HepG2 (cell line): ENCODE data around the gene MOGAT3. TPM values are rescaled to one million over a fixed set of nuclear protein-coding genes. Genes with fewer than 3 reads are reported as not detected.

Experiments
- ETV6 ChIP-seq: sonication (generic); formaldehyde crosslinking; conservative IDR thresholded peaks from 2 replicates; pipeline ENCODE4 v1.4.0; 2020; ENCODE audit warnings: missing genetic modification reagents
- FOSL1 ChIP-seq: sonication (generic); formaldehyde crosslinking; IDR thresholded peaks from 2 replicates; pipeline ENCODE4 v1.9.0; 2021; ENCODE audit warnings: missing genetic modification reagents, borderline replicate concordance
- HCFC1 ChIP-seq: fragments of 150-350 bp; IDR thresholded peaks from 2 replicates; pipeline ENCODE4 v1.6.1; 2014; ENCODE audit warnings: low read depth, low read length
- HDAC2 ChIP-seq: sonication (generic); formaldehyde crosslinking; IDR thresholded peaks from 2 replicates; pipeline ENCODE4 v1.4.0; 2020; ENCODE audit warnings: missing genetic modification reagents
- HMGA1 ChIP-seq: sonication (generic); formaldehyde crosslinking; conservative IDR thresholded peaks from 2 replicates; pipeline ENCODE4 v1.4.0; 2020; ENCODE audit warnings: missing genetic modification reagents
- JUN ChIP-seq: sonication (generic); formaldehyde crosslinking; IDR thresholded peaks from 2 replicates; pipeline ENCODE4 v1.4.0; 2020; ENCODE audit warnings: mild to moderate bottlenecking, missing genetic modification reagents
- LBX2 ChIP-seq: sonication (generic); formaldehyde crosslinking; IDR thresholded peaks from 2 replicates; pipeline ENCODE4 v1.5.0; 2020; ENCODE audit warnings: missing genetic modification reagents, mild to moderate bottlenecking, borderline replicate concordance
- MAF1 ChIP-seq: sonication (generic); formaldehyde crosslinking; IDR thresholded peaks from 2 replicates; pipeline ENCODE4 v1.5.0; 2020; ENCODE audit warnings: missing genetic modification reagents, borderline replicate concordance
- NFE2L2 ChIP-seq: fragments of 150-350 bp; IDR thresholded peaks from 2 replicates; pipeline ENCODE4 v1.6.1; 2014; ENCODE audit warnings: low read length
- NKX3-1 ChIP-seq: sonication (generic); formaldehyde crosslinking; IDR thresholded peaks from 2 replicates; pipeline ENCODE4 v1.5.0; 2020; ENCODE audit warnings: missing genetic modification reagents
- NRL ChIP-seq: sonication (generic); formaldehyde crosslinking; IDR thresholded peaks from 2 replicates; pipeline ENCODE4 v1.5.0; 2020; ENCODE audit warnings: missing genetic modification reagents, mild to moderate bottlenecking, moderate library complexity, borderline replicate concordance
- PHF8 ChIP-seq: sonication (generic); formaldehyde crosslinking; IDR thresholded peaks from 2 replicates; pipeline ENCODE4 v1.5.0; 2020; ENCODE audit warnings: missing genetic modification reagents
- RBM22 ChIP-seq: fragments of 200-400 bp; formaldehyde crosslinking; optimal IDR thresholded peaks from 2 replicates; pipeline ENCODE3; 2017; ENCODE audit warnings: mild to moderate bottlenecking, low read length, moderate library complexity
- SPEN ChIP-seq: sonication (generic); formaldehyde crosslinking; IDR thresholded peaks from 2 replicates; pipeline ENCODE4 v1.5.1; 2020; ENCODE audit warnings: low read depth, mild to moderate bottlenecking, missing genetic modification reagents
- SRSF1 ChIP-seq: fragments of 200-400 bp; formaldehyde crosslinking; optimal IDR thresholded peaks from 2 replicates; pipeline ENCODE3; 2017; ENCODE audit warnings: mild to moderate bottlenecking, low read depth, low read length, moderate library complexity
- SYNCRIP ChIP-seq: fragments of 200-400 bp; formaldehyde crosslinking; IDR thresholded peaks from 2 replicates; pipeline ENCODE4 v1.6.1; 2018; ENCODE audit warnings: mild to moderate bottlenecking, low read depth, low read length; ENCODE audit not compliant: insufficient read depth
- TBX3 ChIP-seq: fragments of 450-650 bp; IDR thresholded peaks from 2 replicates; pipeline ENCODE4 v1.6.1; 2017; ENCODE audit warnings: antibody characterized with exemption, mild to moderate bottlenecking, inconsistent platforms, borderline replicate concordance
- XRCC5 ChIP-seq: fragments of 200-400 bp; formaldehyde crosslinking; optimal IDR thresholded peaks from 2 replicates; pipeline ENCODE3; 2017; ENCODE audit warnings: mild to moderate bottlenecking, low read length
- ZBTB21 ChIP-seq: sonication (generic); formaldehyde crosslinking; IDR thresholded peaks from 2 replicates; pipeline ENCODE4 v1.4.0; 2020; ENCODE audit warnings: missing genetic modification reagents
- ZBTB49 ChIP-seq: sonication (generic); formaldehyde crosslinking; IDR thresholded peaks from 2 replicates; pipeline ENCODE4 v1.4.0; 2020; ENCODE audit warnings: missing genetic modification reagents, borderline replicate concordance
- ZNF17 ChIP-seq: sonication (generic); formaldehyde crosslinking; IDR thresholded peaks from 2 replicates; pipeline ENCODE4 v1.5.0; 2020; ENCODE audit warnings: mild to moderate bottlenecking, missing genetic modification reagents
- ZNF180 ChIP-seq: sonication (generic); formaldehyde crosslinking; IDR thresholded peaks from 2 replicates; pipeline ENCODE4 v1.4.0; 2020; ENCODE audit warnings: low read depth, missing genetic modification reagents, borderline replicate concordance
- ZNF256 ChIP-seq: sonication (generic); formaldehyde crosslinking; conservative IDR thresholded peaks from 2 replicates; pipeline ENCODE4 v1.4.0; 2020; ENCODE audit warnings: missing genetic modification reagents
- ZNF276 ChIP-seq: sonication (generic); formaldehyde crosslinking; IDR thresholded peaks from 2 replicates; pipeline ENCODE4 v1.4.0; 2020; ENCODE audit warnings: mild to moderate bottlenecking, low read depth, missing genetic modification reagents
- ZNF33A ChIP-seq: sonication (generic); formaldehyde crosslinking; IDR thresholded peaks from 2 replicates; pipeline ENCODE4 v1.5.1; 2020; ENCODE audit warnings: missing genetic modification reagents, mild to moderate bottlenecking, moderate library complexity, borderline replicate concordance
- ZNF543 ChIP-seq: sonication (generic); formaldehyde crosslinking; IDR thresholded peaks from 2 replicates; pipeline ENCODE4 v1.4.0; 2020; ENCODE audit warnings: mild to moderate bottlenecking, missing genetic modification reagents
- ZNF576 ChIP-seq: sonication (generic); formaldehyde crosslinking; IDR thresholded peaks from 2 replicates; pipeline ENCODE4 v1.4.0; 2020; ENCODE audit warnings: mild to moderate bottlenecking, missing genetic modification reagents
- polyA plus RNA-seq, 8 experiments: library from polyadenylated mRNA; depleted of rRNA in 3 of 8; stranded (reverse) in 7 of 8; unstranded in 1 of 8; fragments of >200 nt; fragmentation: Illumina TruSeq in 4 of 8; extraction: Trizol in 4 of 8; gene quantifications; 2 replicates each; pipeline versions ENCODE4 v1.2.1 to v1.2.3, GENCODE V29; 2011 to 2016; ENCODE audit warnings: low read depth in 4 of 8, missing spikeins in 1 of 8, mixed read lengths in 1 of 8; ENCODE audit not compliant: insufficient read depth in 1 of 8
- total RNA-seq, 5 experiments: library from RNA; depleted of rRNA; stranded (reverse); fragments of >200 nt; fragmentation: Illumina TruSeq; extraction: Trizol; gene quantifications; 2 replicates each; pipeline ENCODE4 v1.2.3, GENCODE V29; 2016; ENCODE audit warnings: low read depth in 1 of 5

Gene MOGAT3
- total and polyA plus RNA-seq, 2 of the 13 experiments (the other 11 are each of a cell fraction or from before 2014, with no cell fraction given) = 22.5 to 30.5 TPM

GRCh38 chr7:101217388-101218235, 16.8 kb upstream of the MOGAT3 start, which contains the start of the genes PLOD3 and ZNHIT1 (continued):
- TF ChIP-seq ETV6 (CRISPR knock-in tag) (no peak), XRCC5 (no peak), ZNF543 (CRISPR knock-in tag) (no peak), JUN (CRISPR knock-in tag) (no peak), ZBTB21 (CRISPR knock-in tag) (no peak), HDAC2 (0 out of 2 replicates have a peak, but pooled peaks have one; percentile 17), HMGA1 (CRISPR knock-in tag) (no peak), ZNF276 (CRISPR knock-in tag) (no peak), PHF8 (CRISPR knock-in tag) (peak; percentile 64), NKX3-1 (CRISPR knock-in tag) (no peak), MAF1 (CRISPR knock-in tag) (peak; percentile 53; the same call in 1 of the 2 replicates), ZNF256 (CRISPR knock-in tag) (0 out of 2 replicates have a peak, but pooled peaks have one; percentile 20), ZNF17 (no peak), TBX3 (no peak), ZBTB49 (CRISPR knock-in tag) (no peak), SYNCRIP (no peak), ZNF33A (no peak), RBM22 (peak; percentile 94), SPEN (CRISPR knock-in tag) (no peak), ZNF180 (CRISPR knock-in tag) (no peak), HCFC1 (peak; percentile 80), FOSL1 (CRISPR knock-in tag) (no peak), NRL (no peak), NFE2L2 (no peak), LBX2 (CRISPR knock-in tag) (no peak), ZNF576 (no peak), SRSF1 (peak; percentile 37)
